ENCODE results near the gene RPL11.

RPL11 gene

GRCh38 chr1:23664837-23665795 lies 26.5 kb upstream of the RPL11 start:
- in situ Hi-C loops (cut with HindIII; ENCODE audit: low sequenced_read_pairs) = no loop called here
- H3K4me3 ChIP-seq (ENCODE audit: low read depth, low read length) = no peak overlapping the region
- TF ChIP-seq CTCF (IDR thresholded peaks at IDR 0.05; ENCODE audit: low read depth, low read length, missing control alignments) = peak; percentile 24
- DNase-seq (ENCODE audit: low read depth) = no peak

DNA sequence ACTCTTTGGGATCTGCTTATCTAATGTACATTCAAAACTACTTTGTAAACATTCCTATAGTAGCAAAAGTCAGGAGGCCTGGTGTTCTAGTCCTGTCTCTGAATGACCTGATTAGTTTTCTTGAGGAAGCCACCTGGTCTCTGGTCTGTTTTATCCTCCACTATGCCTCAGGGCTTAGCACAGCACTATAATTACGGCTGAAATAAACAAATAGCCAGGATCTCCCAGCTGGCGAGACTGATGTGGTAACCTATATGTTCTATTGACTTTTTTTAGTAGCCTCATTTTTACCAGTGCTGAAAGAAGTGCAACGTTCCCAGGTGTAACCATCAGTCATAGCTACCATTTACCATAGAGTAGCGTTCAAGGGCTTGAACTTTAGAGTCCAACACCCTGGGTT lies 24.2 kb upstream of the RPL11 start:
- DNase-seq (ENCODE audit: low read depth) = no peak
- in situ Hi-C loops (cut with HindIII; ENCODE audit: low sequenced_read_pairs) = no loop called here
- H3K4me3 ChIP-seq (ENCODE audit: low read depth, low read length) = no peak overlapping the region
- no peak for TF ChIP-seq CTCF (IDR thresholded peaks at IDR 0.05; ENCODE audit: low read depth, low read length, missing control alignments)

DNA sequence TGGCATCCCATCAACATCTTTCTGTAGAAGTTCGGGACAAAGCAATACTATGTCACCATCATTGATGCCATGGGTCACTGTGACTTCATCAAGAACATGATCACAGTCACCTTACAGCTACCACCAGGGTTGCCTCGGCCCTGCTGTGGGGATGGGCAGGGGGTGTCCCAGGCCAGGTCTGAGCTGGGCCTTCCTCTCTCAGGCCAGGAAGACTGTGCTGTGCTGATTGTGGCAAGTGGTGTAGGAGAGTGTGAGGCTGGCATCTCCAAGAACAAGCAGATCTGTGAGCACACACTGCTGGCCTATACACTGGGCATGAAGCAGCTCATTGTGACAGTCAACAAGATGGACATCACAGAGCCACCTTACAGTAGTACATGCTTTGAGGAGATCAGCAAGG lies 20.9 kb upstream of the RPL11 start:
- in situ Hi-C loops (cut with HindIII; ENCODE audit: low sequenced_read_pairs) = no loop called here
- H3K4me3 ChIP-seq (ENCODE audit: low read depth, low read length) = no peak overlapping the region
- DNase-seq (ENCODE audit: low read depth) = no peak
- no peak for TF ChIP-seq CTCF (IDR thresholded peaks at IDR 0.05; ENCODE audit: low read depth, low read length, missing control alignments)

GRCh38 chr1:23673086-23673813 lies 18.4 kb upstream of the RPL11 start:
- H3K4me3 ChIP-seq (ENCODE audit: low read depth, low read length) = no peak overlapping the region
- TF ChIP-seq CTCF (IDR thresholded peaks at IDR 0.05; ENCODE audit: low read depth, low read length, missing control alignments) = no peak
- in situ Hi-C loops (cut with HindIII; ENCODE audit: low sequenced_read_pairs) = no loop called here
- peak; percentile 13 for DNase-seq (ENCODE audit: low read depth)

DNA sequence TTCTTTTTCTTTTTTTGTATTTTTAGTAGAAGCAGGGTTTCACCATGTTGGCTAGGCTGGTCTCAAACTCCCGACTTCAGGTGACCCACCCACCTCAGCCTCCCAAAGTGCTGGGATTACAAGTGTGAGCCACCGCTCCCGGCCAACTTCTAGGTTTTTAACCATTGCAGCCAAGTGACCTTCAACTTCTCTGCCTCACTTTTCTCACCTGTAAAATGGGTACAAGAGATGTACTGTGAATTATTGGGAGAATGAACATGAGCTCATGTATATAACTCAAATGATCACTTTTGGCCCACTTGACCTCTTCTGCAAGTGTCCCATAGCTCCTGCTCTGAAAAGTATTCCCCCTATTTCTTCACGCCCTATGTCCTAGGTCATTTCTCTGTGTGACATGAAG lies 11.8 kb upstream of the RPL11 start:
- in situ Hi-C loops (cut with HindIII; ENCODE audit: low sequenced_read_pairs) = no loop called here

More for the DNA sequence above, 11.8 kb upstream of the RPL11 start:
- no peak overlapping the region for H3K4me3 ChIP-seq (ENCODE audit: low read depth, low read length)
- no peak for TF ChIP-seq CTCF (IDR thresholded peaks at IDR 0.05; ENCODE audit: low read depth, low read length, missing control alignments)
- no peak for DNase-seq (ENCODE audit: low read depth)

Measured in astrocyte of the cerebellum (primary cell).